ENCODE results near the gene PSKH1. TPM values are rescaled to one million over a fixed set of nuclear protein-coding genes. Genes with fewer than 3 reads are reported as not detected.
A peak's percentile ranks its signal among the peaks of the same experiment; 100 is the strongest.

The PSKH1 gene
- total and polyA plus RNA-seq, 10 of the 15 experiments (the other 5 are each of a cell fraction or from before 2014, with no cell fraction given) = 0.63 to 20.4 (median 7.8) TPM

GRCh38 chr16:67975321-67976105, 82.5 kb downstream of the PSKH1 start:
- CTCF ChIA-PET = interaction anchor here (0.6 to 1.1 kb wide), 4 partner anchors 8 to 65 kb away, joined by 3 to 4 read pairs (median 4); no protein-coding TSS in a partner anchor
- DNase-seq (ENCODE audit: low read depth, low spot score) = no peak
- H3K4me2 ChIP-seq (ENCODE audit: control insufficient read depth, insufficient read depth) = peak overlapping the region; percentile 63
- H3K79me2 ChIP-seq (ENCODE audit: control insufficient read depth, insufficient read depth, low read length) = no peaks in the 10 kb centered on the region
- POLR2A ChIA-PET = interaction anchor here (0.6 to 1.6 kb wide), 3 partner anchors 8 to 40 kb away, joined by 4 to 5 read pairs (median 4); no protein-coding TSS in a partner anchor
- peak overlapping the region; percentile 13; the same call in 1 of the 2 replicates for H3K27ac ChIP-seq (ENCODE audit: control insufficient read depth, insufficient read depth)
- BruUV-seq (replicated peaks) = no TSS peak
- in situ Hi-C loops (cut with MboI) = no loop called here
- H3K9ac ChIP-seq (ENCODE audit: control insufficient read depth, insufficient read depth, low read length) = 0 out of 2 replicates have a peak overlapping the region, but pooled peaks have one; percentile 10
- H3K27me3 ChIP-seq (replicated peaks in 1 of 2; ENCODE audit: control insufficient read depth in 2 of 2, insufficient read depth in 2 of 2, low read length in 1 of 2) = no peaks in the 10 kb centered on the region; a peak in 1 of 4 replicates
- H3K9me3 ChIP-seq (replicated peaks; ENCODE audit: control insufficient read depth, insufficient read depth, low read length) = no peaks in the 10 kb centered on the region
- WGBS (ENCODE audit: insufficient coverage, insufficient replicate concordance, low lambda C conversion rate, missing lambda C conversion rate) = 13% methylated on average over 14 of the region's 14 CpGs
- peak; percentile 76 for FAIRE-seq
- H3K4me3 ChIP-seq = no peak overlapping the region
- intact Hi-C loops (cut with micrococcal nuclease; ENCODE audit: unreplicated experiment) = no loop called here
- peaks cover 22% of the 10 kb centered on the region for H3K4me1 ChIP-seq (ENCODE audit: control insufficient read depth, insufficient read depth, low read length)
- RAD21 ChIA-PET (ENCODE audit: unreplicated experiment) = no interaction called here
- no peaks in the 10 kb centered on the region for H3K36me3 ChIP-seq (ENCODE audit: control insufficient read depth in 2 of 2, insufficient read depth in 2 of 2, low read length in 1 of 2)
- peak overlapping the region; percentile 35; the same call in 1 of the 2 replicates for H2AFZ ChIP-seq (ENCODE audit: control insufficient read depth, low read depth, low read length)
- H4K20me1 ChIP-seq (ENCODE audit: control insufficient read depth, insufficient read depth) = no peaks in the 10 kb centered on the region
- SMC1A ChIA-PET (ENCODE audit: uncharacterized antibody, unreplicated experiment) = interaction anchor here (0.8 to 1.4 kb wide), 2 partner anchors 8 to 11 kb away, joined by 4 to 7 read pairs; no protein-coding TSS in a partner anchor
- ATAC-seq = peak; percentile 73
- TF ChIP-seq ZNF687 (IDR thresholded peaks at IDR 0.05) = no peak
- peak; percentile 89 for TF ChIP-seq TCF3 (IDR thresholded peaks at IDR 0.05; ENCODE audit: borderline replicate concordance, insufficient read depth, low read depth, low read length)
- 0 out of 2 replicates have a peak, but pooled peaks have one; percentile 35 for TF ChIP-seq RELB (IDR thresholded peaks at IDR 0.05; ENCODE audit: low read depth)
- no peak for TF ChIP-seq FOS (IDR thresholded peaks at IDR 0.05; ENCODE audit: borderline replicate concordance, extremely low read depth, insufficient read length)
- TF ChIP-seq EGR1 (IDR thresholded peaks at IDR 0.05; ENCODE audit: borderline replicate concordance in 1 of 2, low read depth in 2 of 2, low read length in 2 of 2) = peak in 1 of 2 experiments; percentile 65; a peak in 1 of 3 replicates
- peak; percentile 98 for TF ChIP-seq RUNX3 (IDR thresholded peaks at IDR 0.05; ENCODE audit: low read length)
- TF ChIP-seq E4F1 (IDR thresholded peaks at IDR 0.05; ENCODE audit: borderline replicate concordance, partially characterized antibody) = no peak
- TF ChIP-seq JUNB (IDR thresholded peaks at IDR 0.05) = peak; percentile 45; the same call in 1 of the 2 replicates
- no peak for TF ChIP-seq KLF5 (IDR thresholded peaks at IDR 0.05; ENCODE audit: partially characterized antibody)
